ENCODE measurements around the gene PXDN. TPM values are rescaled to one million over a fixed set of nuclear protein-coding genes. Genes with fewer than 3 reads are reported as not detected.
A peak's percentile ranks its signal among the peaks of the same experiment; 100 is the strongest.

Gene PXDN
- total and polyA plus RNA-seq, 9 donors, result 36.0 to 116 (median 54.5) TPM

DNA sequence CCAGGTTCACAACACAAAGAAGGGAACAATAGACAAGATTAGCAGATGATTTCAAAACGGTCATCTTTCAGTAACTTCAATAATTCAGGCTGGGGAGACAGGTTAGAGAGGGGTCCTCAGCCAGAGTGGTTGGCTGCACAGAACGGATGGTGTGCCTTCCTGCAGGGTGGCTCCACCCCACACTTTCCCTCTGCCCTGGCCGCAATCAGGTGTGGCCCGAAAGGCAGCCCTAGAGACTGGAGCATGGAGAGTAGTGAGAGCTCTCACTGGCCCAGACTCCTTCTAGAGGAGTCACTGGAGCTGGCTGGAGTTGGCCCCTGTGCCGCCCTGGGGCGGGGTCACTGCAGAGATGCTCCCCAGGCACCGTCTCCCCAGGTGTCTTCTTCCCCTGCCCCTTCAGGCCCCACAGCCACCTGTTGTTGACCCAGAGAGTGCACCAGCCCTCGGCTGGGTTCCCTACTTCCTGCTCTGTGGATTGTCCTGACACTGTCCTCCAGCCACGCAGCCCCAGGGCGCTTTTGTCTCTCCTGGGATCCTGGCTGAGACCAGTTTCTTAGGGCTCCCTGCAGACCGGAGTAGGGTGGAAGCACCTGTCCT lies 126.8 kb downstream of the PXDN start:
- intact Hi-C loops (cut with DNase I), result no loop called here
- peak in 1 of 5 donors; percentile 18 for DNase-seq

DNA sequence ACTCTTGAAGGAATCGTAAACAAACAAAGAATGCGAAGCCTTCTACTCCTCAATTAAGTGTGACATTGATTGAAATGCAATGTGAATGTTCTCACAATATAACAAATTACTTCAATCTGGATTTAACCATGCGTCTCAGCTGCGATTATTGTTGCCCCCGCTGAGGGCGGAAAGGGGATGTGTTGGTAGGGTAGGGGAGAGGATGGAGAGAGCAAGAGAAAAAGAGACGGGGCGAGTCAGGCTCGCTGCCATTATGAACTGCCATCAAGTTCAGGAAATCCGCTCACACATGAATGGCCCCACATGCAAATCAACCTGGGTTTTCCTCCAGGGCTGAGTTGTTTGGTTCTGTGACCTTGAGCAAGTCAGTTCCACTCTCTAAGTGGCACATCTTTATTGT lies 129.8 kb downstream of the PXDN start:
- no peak for DNase-seq
- Histone ChIP-seq H3K27me3 (no peaks in the 10 kb centered on the region), H3K4me3 (no peak overlapping the region), H3K9me3 (no peaks in the 10 kb centered on the region), H3K27ac (no peak overlapping the region), H3K4me1 (ENCODE audit: insufficient read depth) (no peaks in the 10 kb centered on the region), H3K36me3 (no peaks in the 10 kb centered on the region)
- WGBS, 3 donors, result 73 to 77% (median 74%) methylated on average over 10 of the region's 10 CpGs
- no peak for TF ChIP-seq EP300 (IDR thresholded peaks at IDR 0.05)
- TF ChIP-seq, protein P1, sequence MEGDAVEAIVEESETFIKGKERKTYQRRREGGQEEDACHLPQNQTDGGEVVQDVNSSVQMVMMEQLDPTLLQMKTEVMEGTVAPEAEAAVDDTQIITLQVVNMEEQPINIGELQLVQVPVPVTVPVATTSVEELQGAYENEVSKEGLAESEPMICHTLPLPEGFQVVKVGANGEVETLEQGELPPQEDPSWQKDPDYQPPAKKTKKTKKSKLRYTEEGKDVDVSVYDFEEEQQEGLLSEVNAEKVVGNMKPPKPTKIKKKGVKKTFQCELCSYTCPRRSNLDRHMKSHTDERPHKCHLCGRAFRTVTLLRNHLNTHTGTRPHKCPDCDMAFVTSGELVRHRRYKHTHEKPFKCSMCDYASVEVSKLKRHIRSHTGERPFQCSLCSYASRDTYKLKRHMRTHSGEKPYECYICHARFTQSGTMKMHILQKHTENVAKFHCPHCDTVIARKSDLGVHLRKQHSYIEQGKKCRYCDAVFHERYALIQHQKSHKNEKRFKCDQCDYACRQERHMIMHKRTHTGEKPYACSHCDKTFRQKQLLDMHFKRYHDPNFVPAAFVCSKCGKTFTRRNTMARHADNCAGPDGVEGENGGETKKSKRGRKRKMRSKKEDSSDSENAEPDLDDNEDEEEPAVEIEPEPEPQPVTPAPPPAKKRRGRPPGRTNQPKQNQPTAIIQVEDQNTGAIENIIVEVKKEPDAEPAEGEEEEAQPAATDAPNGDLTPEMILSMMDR (IDR thresholded peaks at IDR 0.05), result no peak
- intact Hi-C loops (cut with DNase I), result loop anchor here in 1 of 4 donors (5.0 kb wide), 1 partner anchor 1448 kb away; no protein-coding TSS in a partner anchor

More for the DNA sequence above, 126.8 kb downstream of the PXDN start:
- no peaks in the 10 kb centered on the region for H3K27me3 ChIP-seq
- no peaks in the 10 kb centered on the region for H3K36me3 ChIP-seq
- H3K4me3 ChIP-seq, result no peak overlapping the region
- WGBS, 3 donors, result 92 to 94% (median 93%) methylated on average over 11 of the region's 11 CpGs
- TF ChIP-seq POLR2A (IDR thresholded peaks at IDR 0.05) (no peak), EP300 (IDR thresholded peaks at IDR 0.05) (no peak)
- TF ChIP-seq, protein P1 (IDR thresholded peaks at IDR 0.05), result no peak
- no peaks in the 10 kb centered on the region for H3K9me3 ChIP-seq
- H3K4me1 ChIP-seq (ENCODE audit: insufficient read depth), result no peaks in the 10 kb centered on the region
- no peak overlapping the region for H3K27ac ChIP-seq

DNA sequence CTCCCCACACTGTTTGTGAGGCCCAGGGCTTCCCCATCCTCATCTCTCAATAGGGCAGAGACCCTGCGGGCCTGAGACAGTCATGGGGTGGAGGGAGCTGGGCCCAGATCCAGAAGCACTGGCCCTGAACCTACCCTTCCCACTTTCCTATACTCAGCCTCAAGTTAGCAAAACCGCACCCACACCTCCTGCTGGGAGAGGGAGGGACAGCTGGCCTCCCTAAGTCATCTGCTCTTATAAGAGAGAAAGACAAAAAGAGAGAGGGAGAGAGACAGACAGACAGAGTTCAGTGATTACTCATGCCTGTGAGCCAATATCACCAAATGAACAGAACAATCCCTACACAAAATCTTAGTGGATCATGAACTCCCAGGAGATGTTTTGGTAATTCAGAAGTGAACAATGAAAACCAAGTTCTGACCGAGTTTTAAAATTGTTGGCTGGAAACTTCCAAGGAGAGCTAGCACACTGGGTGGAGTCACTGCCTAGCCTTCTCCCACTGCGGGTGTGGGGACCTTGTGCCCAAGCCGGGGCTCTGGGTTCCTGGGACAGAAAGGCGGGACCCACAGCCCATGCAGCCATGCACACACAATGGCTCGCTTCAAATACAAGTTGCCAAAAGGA lies 130.5 kb downstream of the PXDN start:
- 43 to 58% (median 55%) methylated on average over 7 of the region's 7 CpGs for WGBS, 3 donors
- Histone ChIP-seq H3K4me1 (ENCODE audit: insufficient read depth) (no peaks in the 10 kb centered on the region), H3K36me3 (no peaks in the 10 kb centered on the region), H3K27ac (no peak overlapping the region), H3K9me3 (no peaks in the 10 kb centered on the region), H3K27me3 (no peaks in the 10 kb centered on the region), H3K4me3 (no peak overlapping the region)
- DNase-seq, result no peak
- TF ChIP-seq, protein P1 (IDR thresholded peaks at IDR 0.05), result no peak
- TF ChIP-seq EP300 (IDR thresholded peaks at IDR 0.05), result no peak
- no peak for TF ChIP-seq POLR2A (IDR thresholded peaks at IDR 0.05)
- intact Hi-C loops (cut with DNase I), result loop anchor here in 1 of 4 donors (2.0 to 5.0 kb wide), 2 partner anchors 41 to 1448 kb away; no protein-coding TSS in a partner anchor

DNA sequence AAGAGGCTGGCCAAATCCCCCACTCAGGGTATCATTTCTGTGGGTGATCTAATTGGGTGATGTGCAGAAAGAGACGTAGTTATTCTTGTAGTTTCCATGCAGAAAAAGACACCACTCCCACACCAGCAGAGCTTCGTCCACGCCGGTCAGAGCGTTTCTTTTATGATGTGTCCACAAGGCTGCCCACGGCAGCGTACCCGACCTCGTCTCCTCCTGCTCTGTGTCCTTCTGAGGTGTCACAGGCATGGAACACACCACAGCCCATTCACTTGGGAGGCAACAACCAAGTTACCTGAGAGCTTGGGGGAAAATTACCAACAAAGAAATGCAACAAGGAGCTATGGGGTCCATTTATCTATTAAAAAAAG lies 131.3 kb downstream of the PXDN start:
- intact Hi-C loops (cut with DNase I), result loop anchor here in 1 of 4 donors (2.0 to 5.0 kb wide), 2 partner anchors 40 to 1449 kb away; no protein-coding TSS in a partner anchor
- WGBS, 3 donors, result 94 to 97% (median 96%) methylated on average over 9 of the region's 9 CpGs
- Histone ChIP-seq H3K36me3 (no peaks in the 10 kb centered on the region), H3K27ac (no peak overlapping the region), H3K4me1 (ENCODE audit: insufficient read depth) (no peaks in the 10 kb centered on the region), H3K9me3 (no peaks in the 10 kb centered on the region), H3K27me3 (no peaks in the 10 kb centered on the region), H3K4me3 (no peak overlapping the region)
- no peak for DNase-seq
- TF ChIP-seq POLR2A (IDR thresholded peaks at IDR 0.05) (no peak), EP300 (IDR thresholded peaks at IDR 0.05) (no peak)
- TF ChIP-seq, protein P1 (IDR thresholded peaks at IDR 0.05), result no peak
